NCI-H2196 (cell line): ENCODE results near the gene NEBL.
"Not testable (repeated sequence)": the region's sequence is repeated elsewhere in the genome, so short reads cannot be mapped to it uniquely, and the experiment has no call there.

Experiments used
- DNase-seq: peaks from one replicate; lab custom pipeline; 2025; ENCODE audit not compliant: unreplicated experiment; lab: John Stamatoyannopoulos, UW

The NEBL gene

GRCh38 chr10:20897146-20897825, at the start of gene NEBL:
TSS of gene NEBL (minus strand) at chr10:20897311. CDS start at chr10:20897205, 106 bp downstream.
- no peak for DNase-seq

- no peak for DNase-seq
These were observed 48.6 kb upstream of the NEBL start for GRCh38 chr10:20945546-20946332.

GRCh38 chr10:20944789-20945502, 47.8 kb upstream of the NEBL start:
- DNase-seq = no peak

- not testable (repeated sequence) for DNase-seq
These were observed 42.3 kb upstream of the NEBL start for GRCh38 chr10:20939414-20939813.

GRCh38 chr10:20936396-20936795, 39.3 kb upstream of the NEBL start:
- no peak for DNase-seq

GRCh38 chr10:20935931-20936330, 38.8 kb upstream of the NEBL start:
- no peak for DNase-seq

- no peak for DNase-seq
These were observed 38.2 kb upstream of the NEBL start for GRCh38 chr10:20935301-20935700.

GRCh38 chr10:20933705-20934104, 36.6 kb upstream of the NEBL start:
- DNase-seq = no peak

- no peak for DNase-seq
These were observed 35.6 kb upstream of the NEBL start for GRCh38 chr10:20932606-20933126.

GRCh38 chr10:20931156-20931795, 34.2 kb upstream of the NEBL start:
- no peak for DNase-seq

GRCh38 chr10:20927456-20927855, 30.3 kb upstream of the NEBL start:
- no peak for DNase-seq

- DNase-seq = no peak
These were observed 25.3 kb upstream of the NEBL start for GRCh38 chr10:20922451-20922850.

GRCh38 chr10:20922033-20922432, 24.9 kb upstream of the NEBL start:
- DNase-seq = no peak

GRCh38 chr10:20920061-20920460, 22.9 kb upstream of the NEBL start:
- DNase-seq = no peak

GRCh38 chr10:20919481-20919880, 22.4 kb upstream of the NEBL start:
- DNase-seq = no peak

- no peak for DNase-seq
These were observed 19.9 kb upstream of the NEBL start for GRCh38 chr10:20916976-20917375.

GRCh38 chr10:20912969-20913368, 15.9 kb upstream of the NEBL start:
- DNase-seq = no peak

- no peak for DNase-seq
These were observed 14.5 kb upstream of the NEBL start for GRCh38 chr10:20911626-20912025.

GRCh38 chr10:20909801-20910200, 12.7 kb upstream of the NEBL start:
- no peak for DNase-seq

GRCh38 chr10:20908391-20908790, 11.3 kb upstream of the NEBL start:
- no peak for DNase-seq
